Measurements from ENCODE around the gene ITGA1.

ITGA1 gene

DNA sequence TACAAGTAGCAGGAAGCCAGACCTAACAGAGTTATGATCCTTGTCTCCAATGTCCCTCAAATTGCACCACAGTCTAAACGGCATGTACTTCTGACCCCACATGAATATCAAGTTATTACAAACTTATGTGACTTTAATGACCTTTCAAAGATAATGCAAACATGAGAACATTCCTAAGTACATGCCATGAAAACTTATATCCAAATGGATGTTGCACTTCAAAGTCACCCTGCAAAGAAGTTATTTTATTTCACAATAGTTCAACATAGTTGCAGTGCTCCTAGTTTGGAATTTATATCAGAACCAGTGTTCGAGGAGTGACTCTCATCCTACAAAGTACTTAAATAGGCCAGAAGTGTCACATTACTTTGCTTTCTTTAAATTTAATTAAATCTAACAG is 41.2 kb upstream of the ITGA1 start:
- CTCF ChIA-PET, result no interaction called here
- Histone ChIP-seq H3K36me3 (ENCODE audit: control insufficient read depth in 4 of 4, insufficient read depth in 4 of 4, low read length in 3 of 4) (no peaks in the 10 kb centered on the region), H3K27me3 (replicated peaks in 2 of 5; ENCODE audit: control insufficient read depth in 4 of 5, insufficient read depth in 5 of 5, low read length in 4 of 5) (no peaks in the 10 kb centered on the region), H3K9me3 (ENCODE audit: control extremely low read depth in 1 of 5, control insufficient read depth in 4 of 5, insufficient read depth in 2 of 5, low read depth in 1 of 5, low read length in 4 of 5) (no peaks in the 10 kb centered on the region), H3K4me3 (ENCODE audit: control insufficient read depth in 1 of 7, extremely low read depth in 1 of 7, insufficient read depth in 4 of 7, low read depth in 2 of 7, low read length in 6 of 7) (no peak overlapping the region), H3K27ac (ENCODE audit: insufficient read depth in 1 of 2, low read depth in 1 of 2, low read length in 2 of 2, poor library complexity in 1 of 2, severe bottlenecking in 2 of 2) (no peak overlapping the region), H3K4me1 (ENCODE audit: control extremely low read depth in 1 of 4, control insufficient read depth in 4 of 4, insufficient read depth in 4 of 4, low read length in 3 of 4) (peaks cover 0 to 2% (median 0%) of the 10 kb centered on the region in 4 experiments)
- WGBS (ENCODE audit: insufficient coverage), result no CpG with 5 or more reads among the region's 2 CpGs
- DNase-seq, result no peak
- POLR2A ChIA-PET, result no interaction called here

GRCh38 chr5:52748590-52748989 is 39.1 kb upstream of the ITGA1 start:
- no peaks in the 10 kb centered on the region for H3K36me3 ChIP-seq (ENCODE audit: control insufficient read depth in 4 of 4, insufficient read depth in 4 of 4, low read length in 3 of 4)
- DNase-seq, result no peak
- H3K9me3 ChIP-seq (ENCODE audit: control extremely low read depth in 1 of 5, control insufficient read depth in 4 of 5, insufficient read depth in 2 of 5, low read depth in 1 of 5, low read length in 4 of 5), result no peaks in the 10 kb centered on the region
- H3K4me1 ChIP-seq (ENCODE audit: control extremely low read depth in 1 of 4, control insufficient read depth in 4 of 4, insufficient read depth in 4 of 4, low read length in 3 of 4), result peaks cover 0 to 2% (median 0%) of the 10 kb centered on the region in 4 experiments
- no CpG with 5 or more reads among the region's 1 CpG for WGBS (ENCODE audit: insufficient coverage)
- H3K4me3 ChIP-seq (ENCODE audit: control insufficient read depth in 1 of 7, extremely low read depth in 1 of 7, insufficient read depth in 4 of 7, low read depth in 2 of 7, low read length in 6 of 7), result no peak overlapping the region
- no peak overlapping the region for H3K27ac ChIP-seq (ENCODE audit: insufficient read depth in 1 of 2, low read depth in 1 of 2, low read length in 2 of 2, poor library complexity in 1 of 2, severe bottlenecking in 2 of 2)
- POLR2A ChIA-PET, result no interaction called here
- H3K27me3 ChIP-seq (replicated peaks in 2 of 5; ENCODE audit: control insufficient read depth in 4 of 5, insufficient read depth in 5 of 5, low read length in 4 of 5), result no peaks in the 10 kb centered on the region
- CTCF ChIA-PET, result no interaction called here

- no peaks in the 10 kb centered on the region for H3K4me1 ChIP-seq (ENCODE audit: control extremely low read depth in 1 of 4, control insufficient read depth in 4 of 4, insufficient read depth in 4 of 4, low read length in 3 of 4)
- H3K9me3 ChIP-seq (ENCODE audit: control extremely low read depth in 1 of 5, control insufficient read depth in 4 of 5, insufficient read depth in 2 of 5, low read depth in 1 of 5, low read length in 4 of 5), result no peaks in the 10 kb centered on the region
- ChIA-PET CTCF (no interaction called here), POLR2A (no interaction called here)
- no peak for DNase-seq
- H3K36me3 ChIP-seq (ENCODE audit: control insufficient read depth in 4 of 4, insufficient read depth in 4 of 4, low read length in 3 of 4), result no peaks in the 10 kb centered on the region
- no peak overlapping the region for H3K4me3 ChIP-seq (ENCODE audit: control insufficient read depth in 1 of 7, extremely low read depth in 1 of 7, insufficient read depth in 4 of 7, low read depth in 2 of 7, low read length in 6 of 7)
- H3K27ac ChIP-seq (ENCODE audit: insufficient read depth in 1 of 2, low read depth in 1 of 2, low read length in 2 of 2, poor library complexity in 1 of 2, severe bottlenecking in 2 of 2), result no peak overlapping the region
- H3K27me3 ChIP-seq (replicated peaks in 2 of 5; ENCODE audit: control insufficient read depth in 4 of 5, insufficient read depth in 5 of 5, low read length in 4 of 5), result peaks cover 0 to 2% (median 0%) of the 10 kb centered on the region in 5 experiments
Measured at GRCh38 chr5:52749666-52750065, 38.0 kb upstream of the ITGA1 start.

DNA sequence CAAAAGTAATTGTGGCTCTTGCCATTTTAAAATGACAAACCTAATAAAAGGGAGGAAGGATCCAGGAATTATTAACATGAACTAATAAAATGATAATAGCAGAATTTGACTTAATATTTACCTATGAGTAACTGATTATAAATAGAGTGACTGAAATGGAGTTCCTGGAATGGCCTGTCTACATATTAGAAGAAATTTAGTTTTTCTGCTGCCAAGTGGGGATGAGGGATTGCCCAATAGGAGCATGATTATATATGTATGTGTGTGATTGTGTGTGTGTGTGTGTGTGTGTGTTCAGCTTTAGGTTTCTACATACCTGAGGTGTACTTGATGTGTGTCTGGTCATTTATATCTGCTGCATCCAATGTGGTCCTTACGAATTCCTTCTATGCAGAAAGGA is 36.6 kb upstream of the ITGA1 start:
- ChIA-PET CTCF (no interaction called here), POLR2A (interaction anchor here (0.5 kb wide), 1 partner anchor 189 kb away, joined by 3 read pairs; no protein-coding TSS in a partner anchor)
- Histone ChIP-seq H3K9me3 (ENCODE audit: control extremely low read depth in 1 of 5, control insufficient read depth in 4 of 5, insufficient read depth in 2 of 5, low read depth in 1 of 5, low read length in 4 of 5) (no peaks in the 10 kb centered on the region), H3K27me3 (replicated peaks in 2 of 5; ENCODE audit: control insufficient read depth in 4 of 5, insufficient read depth in 5 of 5, low read length in 4 of 5) (peaks cover 0 to 2% (median 0%) of the 10 kb centered on the region in 5 experiments), H3K36me3 (ENCODE audit: control insufficient read depth in 4 of 4, insufficient read depth in 4 of 4, low read length in 3 of 4) (no peaks in the 10 kb centered on the region), H3K4me1 (ENCODE audit: control extremely low read depth in 1 of 4, control insufficient read depth in 4 of 4, insufficient read depth in 4 of 4, low read length in 3 of 4) (no peaks in the 10 kb centered on the region), H3K27ac (ENCODE audit: insufficient read depth in 1 of 2, low read depth in 1 of 2, low read length in 2 of 2, poor library complexity in 1 of 2, severe bottlenecking in 2 of 2) (no peak overlapping the region), H3K4me3 (ENCODE audit: control insufficient read depth in 1 of 7, extremely low read depth in 1 of 7, insufficient read depth in 4 of 7, low read depth in 2 of 7, low read length in 6 of 7) (no peak overlapping the region)
- WGBS (ENCODE audit: insufficient coverage), result no CpG with 5 or more reads among the region's 1 CpG
- no peak for DNase-seq

- CTCF ChIA-PET, result no interaction called here
Measured at GRCh38 chr5:52754051-52754450, 33.7 kb upstream of the ITGA1 start.

DNA sequence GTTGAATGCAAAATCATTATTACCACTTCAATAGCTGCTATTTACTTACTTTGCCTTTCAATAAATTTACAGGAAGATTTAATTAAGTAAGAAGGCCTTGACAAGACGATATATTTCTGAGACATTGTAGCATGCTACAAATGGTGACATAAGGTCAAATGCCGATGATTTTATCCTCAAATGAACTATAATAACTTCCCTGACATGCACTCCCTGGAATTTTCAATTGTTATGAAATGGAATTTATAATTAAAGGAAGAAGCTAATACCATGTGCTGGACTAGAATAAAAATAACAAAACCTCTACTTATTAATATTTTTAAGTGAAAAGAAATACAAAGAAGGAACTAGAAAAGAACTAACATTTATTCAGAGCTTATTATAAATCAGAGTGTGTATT is 30.2 kb upstream of the ITGA1 start:
- CTCF ChIA-PET, result no interaction called here
- no peak for DNase-seq
- Histone ChIP-seq H3K9me3 (ENCODE audit: control extremely low read depth in 1 of 5, control insufficient read depth in 4 of 5, insufficient read depth in 2 of 5, low read depth in 1 of 5, low read length in 4 of 5) (no peaks in the 10 kb centered on the region), H3K4me1 (ENCODE audit: control extremely low read depth in 1 of 4, control insufficient read depth in 4 of 4, insufficient read depth in 4 of 4, low read length in 3 of 4) (no peaks in the 10 kb centered on the region), H3K36me3 (ENCODE audit: control insufficient read depth in 4 of 4, insufficient read depth in 4 of 4, low read length in 3 of 4) (no peaks in the 10 kb centered on the region), H3K27ac (ENCODE audit: insufficient read depth in 1 of 2, low read depth in 1 of 2, low read length in 2 of 2, poor library complexity in 1 of 2, severe bottlenecking in 2 of 2) (no peak overlapping the region), H3K4me3 (ENCODE audit: control insufficient read depth in 1 of 7, extremely low read depth in 1 of 7, insufficient read depth in 4 of 7, low read depth in 2 of 7, low read length in 6 of 7) (no peak overlapping the region), H3K27me3 (replicated peaks in 2 of 5; ENCODE audit: control insufficient read depth in 4 of 5, insufficient read depth in 5 of 5, low read length in 4 of 5) (peaks cover 0 to 2% (median 0%) of the 10 kb centered on the region in 5 experiments)
- WGBS (ENCODE audit: insufficient coverage), result 100% methylated on average over 1 of the region's 2 CpGs
- POLR2A ChIA-PET, result no interaction called here

More at GRCh38 chr5:52754051-52754450, 33.7 kb upstream of the ITGA1 start:
- Histone ChIP-seq H3K4me1 (ENCODE audit: control extremely low read depth in 1 of 4, control insufficient read depth in 4 of 4, insufficient read depth in 4 of 4, low read length in 3 of 4) (no peaks in the 10 kb centered on the region), H3K9me3 (ENCODE audit: control extremely low read depth in 1 of 5, control insufficient read depth in 4 of 5, insufficient read depth in 2 of 5, low read depth in 1 of 5, low read length in 4 of 5) (no peaks in the 10 kb centered on the region), H3K4me3 (ENCODE audit: control insufficient read depth in 1 of 7, extremely low read depth in 1 of 7, insufficient read depth in 4 of 7, low read depth in 2 of 7, low read length in 6 of 7) (no peak overlapping the region), H3K36me3 (ENCODE audit: control insufficient read depth in 4 of 4, insufficient read depth in 4 of 4, low read length in 3 of 4) (no peaks in the 10 kb centered on the region), H3K27me3 (replicated peaks in 2 of 5; ENCODE audit: control insufficient read depth in 4 of 5, insufficient read depth in 5 of 5, low read length in 4 of 5) (peaks cover 0 to 2% (median 0%) of the 10 kb centered on the region in 5 experiments), H3K27ac (ENCODE audit: insufficient read depth in 1 of 2, low read depth in 1 of 2, low read length in 2 of 2, poor library complexity in 1 of 2, severe bottlenecking in 2 of 2) (no peak overlapping the region)
- DNase-seq, result no peak
- POLR2A ChIA-PET, result no interaction called here
- 100% methylated on average over 2 of the region's 2 CpGs for WGBS (ENCODE audit: insufficient coverage)

- Histone ChIP-seq H3K36me3 (ENCODE audit: control insufficient read depth in 4 of 4, insufficient read depth in 4 of 4, low read length in 3 of 4) (no peaks in the 10 kb centered on the region), H3K4me3 (ENCODE audit: control insufficient read depth in 1 of 7, extremely low read depth in 1 of 7, insufficient read depth in 4 of 7, low read depth in 2 of 7, low read length in 6 of 7) (no peak overlapping the region), H3K4me1 (ENCODE audit: control extremely low read depth in 1 of 4, control insufficient read depth in 4 of 4, insufficient read depth in 4 of 4, low read length in 3 of 4) (no peaks in the 10 kb centered on the region), H3K27me3 (replicated peaks in 2 of 5; ENCODE audit: control insufficient read depth in 4 of 5, insufficient read depth in 5 of 5, low read length in 4 of 5) (peaks cover 0 to 2% (median 0%) of the 10 kb centered on the region in 5 experiments), H3K9me3 (ENCODE audit: control extremely low read depth in 1 of 5, control insufficient read depth in 4 of 5, insufficient read depth in 2 of 5, low read depth in 1 of 5, low read length in 4 of 5) (no peaks in the 10 kb centered on the region), H3K27ac (ENCODE audit: insufficient read depth in 1 of 2, low read depth in 1 of 2, low read length in 2 of 2, poor library complexity in 1 of 2, severe bottlenecking in 2 of 2) (no peak overlapping the region)
- 97% methylated on average over 4 of the region's 5 CpGs for WGBS (ENCODE audit: insufficient coverage)
- CTCF ChIA-PET, result no interaction called here
- DNase-seq, result no peak
- POLR2A ChIA-PET, result no interaction called here
Measured at GRCh38 chr5:52758014-52758413, 29.7 kb upstream of the ITGA1 start.
